ENCODE results near the gene NTM.
"Not testable (repeated sequence)": the region's sequence is repeated elsewhere in the genome, so short reads cannot be mapped to it uniquely, and the experiment has no call there.

The NTM gene

GRCh38 chr11:131464461-131464860, 94.0 kb downstream of the NTM start:
- DNase-seq, result no peak

DNA sequence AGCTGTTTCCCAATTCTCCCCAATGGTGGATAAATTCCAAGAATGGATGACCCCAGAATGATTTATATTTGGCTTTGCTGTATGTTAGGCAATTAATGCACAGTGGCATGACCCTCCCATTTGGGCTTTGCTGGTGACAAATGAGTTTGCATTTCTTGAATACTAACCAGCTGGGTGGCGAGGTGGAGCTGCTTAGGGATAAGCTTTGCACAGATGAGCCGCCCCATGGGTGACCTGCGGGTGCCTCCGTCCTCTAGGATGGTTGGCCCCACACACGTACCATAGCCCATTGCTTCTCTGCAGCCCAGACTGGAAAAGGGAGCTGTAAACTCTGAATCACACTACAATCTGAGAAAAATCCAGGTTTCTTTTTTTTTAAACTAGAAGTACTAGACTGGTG, 94.6 kb downstream of the NTM start:
- DNase-seq, result no peak

- no peak for DNase-seq
Observed at GRCh38 chr11:131465746-131466145, 95.3 kb downstream of the NTM start.

GRCh38 chr11:131467645-131468394, 97.4 kb downstream of the NTM start:
- DNase-seq, result no peak

- no peak for DNase-seq
Observed at GRCh38 chr11:131468565-131468964, 98.2 kb downstream of the NTM start.

DNA sequence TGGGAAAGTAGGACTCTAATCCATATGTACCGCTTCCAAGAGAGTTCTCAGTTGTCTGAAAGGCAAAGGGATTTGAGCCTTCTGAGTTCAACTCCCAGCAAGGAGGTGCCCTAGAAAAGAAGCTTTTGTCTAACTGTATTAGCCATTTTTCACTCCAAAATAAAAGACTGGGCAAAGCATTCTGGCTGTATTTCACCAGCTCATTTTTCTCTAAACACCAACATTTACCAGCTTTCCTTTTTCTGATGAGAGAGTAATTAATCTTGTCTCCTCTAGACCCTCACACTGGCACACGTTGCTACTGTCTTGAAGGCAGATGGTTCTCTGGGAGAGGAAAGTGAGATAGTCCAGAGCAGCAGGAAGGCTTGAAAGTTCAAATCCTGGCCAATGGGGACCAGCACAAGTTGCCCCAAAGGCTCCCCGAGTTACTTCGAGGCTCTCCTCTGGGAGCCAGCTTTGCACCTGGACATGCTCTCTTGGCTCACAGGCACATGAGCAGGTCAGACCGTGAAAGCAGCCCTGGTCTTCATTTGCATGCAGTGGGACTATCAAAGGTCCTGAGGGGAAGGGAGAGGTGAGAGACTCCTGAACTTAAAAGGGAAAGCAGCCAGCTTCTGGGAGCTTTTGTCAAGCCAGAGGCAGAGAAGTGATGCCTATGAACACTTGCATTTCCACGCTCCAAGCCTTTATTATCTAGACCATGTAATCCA, 100.0 kb downstream of the NTM start:
- DNase-seq, result no peak

- DNase-seq, result no peak
Observed at GRCh38 chr11:131471976-131472375, 101.6 kb downstream of the NTM start.

GRCh38 chr11:131474947-131475346, 104.5 kb downstream of the NTM start:
- no peak for DNase-seq

DNA sequence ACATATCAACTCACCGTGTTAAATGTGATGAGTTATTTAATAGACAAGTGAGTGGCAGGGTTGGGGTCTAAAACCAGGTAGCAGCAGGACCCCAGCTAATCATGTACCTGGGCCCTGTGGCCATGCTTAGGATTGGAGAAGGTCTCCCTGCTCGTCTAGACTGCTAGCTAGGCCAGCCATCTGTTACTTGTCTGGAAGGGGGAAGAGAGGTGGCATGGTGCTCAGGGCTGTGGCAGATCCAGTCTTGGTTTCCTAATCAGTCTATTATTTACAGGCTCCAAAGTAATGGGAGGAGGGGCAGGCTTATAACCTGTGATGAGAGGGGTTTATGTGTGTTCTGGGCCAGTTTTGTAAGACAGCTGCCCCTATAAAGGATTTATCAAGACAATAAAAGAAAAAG, 105.9 kb downstream of the NTM start:
- DNase-seq, result no peak

GRCh38 chr11:131478341-131478740, 107.9 kb downstream of the NTM start:
- no peak for DNase-seq

DNA sequence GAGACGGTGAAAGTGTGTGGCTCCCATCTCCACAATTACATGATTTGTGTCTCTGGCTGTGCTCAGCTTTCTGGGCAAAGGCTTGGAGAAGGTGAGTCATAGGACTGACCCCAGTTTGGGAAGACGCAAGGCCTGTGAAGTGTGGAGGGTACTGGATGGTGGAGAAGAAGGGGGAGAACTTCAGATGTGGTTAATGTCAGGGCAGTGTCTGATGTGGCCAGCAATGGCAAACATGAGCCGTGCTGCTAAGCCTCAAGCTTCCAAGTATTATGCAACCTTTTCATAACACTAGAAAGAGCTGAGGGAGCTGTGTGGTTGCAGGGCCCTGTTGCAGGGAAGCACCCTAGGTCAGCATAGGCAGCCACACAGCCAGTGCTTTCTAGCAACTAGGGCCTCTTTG, 110.9 kb downstream of the NTM start:
- DNase-seq, result no peak

- DNase-seq, result no peak
Observed at GRCh38 chr11:131481971-131482370, 111.6 kb downstream of the NTM start.

- no peak for DNase-seq
Observed at GRCh38 chr11:131483453-131483852, 113.0 kb downstream of the NTM start.

DNA sequence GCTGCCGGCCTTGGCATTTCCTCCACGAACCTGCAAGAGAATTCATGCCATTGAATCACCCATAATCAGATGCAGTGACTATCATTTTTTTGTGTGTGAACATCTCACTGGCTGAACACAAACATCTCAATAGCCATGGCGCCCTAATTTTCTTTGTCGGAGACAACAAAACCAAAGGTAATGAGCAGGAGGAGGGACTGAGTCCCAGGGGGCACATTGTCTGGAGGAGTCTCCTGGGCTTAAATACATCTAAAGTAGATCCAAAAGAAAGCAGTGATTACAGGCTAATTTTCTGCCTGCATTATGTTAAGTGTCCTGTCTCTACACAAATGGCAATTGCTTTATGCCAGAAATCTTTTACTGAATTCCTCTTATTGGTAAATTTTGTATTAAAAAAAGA, 113.5 kb downstream of the NTM start:
- no peak for DNase-seq

GRCh38 chr11:131486100-131486499, 115.7 kb downstream of the NTM start:
- no peak for DNase-seq

GRCh38 chr11:131486937-131487635, 116.7 kb downstream of the NTM start:
- no peak for DNase-seq

- no peak for DNase-seq
Observed at GRCh38 chr11:131488238-131488637, 117.8 kb downstream of the NTM start.

GRCh38 chr11:131491503-131491902, 121.1 kb downstream of the NTM start:
- DNase-seq, result no peak

DNA sequence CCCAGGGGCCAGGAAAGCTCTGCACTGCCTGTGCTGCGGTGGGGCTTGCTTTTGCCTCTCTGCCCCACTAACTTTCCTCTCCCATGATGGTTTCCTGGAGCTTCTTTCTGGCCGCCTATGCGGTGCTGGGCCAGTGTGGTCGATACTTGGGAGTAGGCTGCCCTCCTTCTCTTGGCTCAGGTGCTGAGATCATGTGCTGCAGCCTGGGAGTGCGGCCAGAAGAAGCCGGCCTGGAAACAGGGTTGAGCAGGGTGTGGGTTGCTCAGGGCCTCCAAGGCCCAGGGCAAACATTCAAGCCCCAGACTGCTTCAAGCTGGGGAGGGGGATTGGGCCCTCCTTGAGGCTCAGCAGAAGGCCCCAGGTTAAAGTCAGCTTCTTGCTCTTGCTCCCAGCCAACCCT, 125.0 kb downstream of the NTM start:
- DNase-seq, result no peak

- DNase-seq, result not testable (repeated sequence)
Observed at GRCh38 chr11:131497686-131498085, 127.3 kb downstream of the NTM start.

- DNase-seq, result no peak
Observed at GRCh38 chr11:131498631-131499160, 128.3 kb downstream of the NTM start.

- no peak for DNase-seq
Observed at GRCh38 chr11:131499199-131499598, 128.8 kb downstream of the NTM start.

DNA sequence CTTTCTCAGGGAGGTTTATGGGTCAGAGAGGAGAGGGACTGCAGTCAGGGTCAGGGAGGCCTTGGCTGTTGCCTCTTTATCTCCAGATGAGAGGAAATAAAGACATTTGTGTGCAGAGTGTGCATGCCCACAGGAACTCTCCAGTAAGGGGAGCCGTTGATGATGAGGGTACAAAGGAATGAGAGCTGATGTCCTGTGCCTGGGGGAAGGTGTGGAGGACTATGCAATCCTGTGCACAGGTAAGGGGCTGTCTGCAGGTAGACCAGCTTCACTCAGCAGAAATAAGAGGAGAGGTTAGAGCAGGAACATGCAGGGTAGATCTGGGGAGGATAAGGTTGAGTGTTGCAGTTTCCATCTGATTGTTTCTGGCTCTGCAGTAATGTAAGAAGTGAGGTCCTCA, 132.6 kb downstream of the NTM start:
- DNase-seq, result no peak

Data from CD4-positive, alpha-beta T cell treated with Interleukin-6 for 4 hours (primary cell).